Stomach smooth muscle (tissue), 2 donors: Measurements from ENCODE around the gene TACR2.

Experiments used
- H3K27ac ChIP-seq: one replicate; pipeline ENCODE4 v1.7.0; 2013; ENCODE audit warnings: mild to moderate bottlenecking, low read length, inconsistent platforms
- H3K27me3 ChIP-seq, 2 donors: one replicate each; pipeline ENCODE4 v1.7.0; 2013; ENCODE audit warnings: low read length in 2 of 2; ENCODE audit not compliant: insufficient read depth in 2 of 2, control insufficient read depth in 1 of 2
- H3K36me3 ChIP-seq, 2 donors: one replicate each; pipeline ENCODE4 v1.7.0; 2013; ENCODE audit warnings: low read length in 2 of 2; ENCODE audit not compliant: control insufficient read depth in 2 of 2, insufficient read depth in 2 of 2
- H3K4me1 ChIP-seq: one replicate; pipeline ENCODE4 v1.7.0; 2013; ENCODE audit warnings: low read length; ENCODE audit not compliant: control insufficient read depth, insufficient read depth
- H3K4me3 ChIP-seq, 2 donors: one replicate each; pipeline ENCODE4 v1.7.0; 2013; ENCODE audit warnings: low read length in 2 of 2
- H3K9ac ChIP-seq, 2 donors: one replicate each; pipeline ENCODE4 v1.7.0; 2013; ENCODE audit warnings: low read length in 2 of 2, mild to moderate bottlenecking in 1 of 2
- H3K9me3 ChIP-seq, 2 donors: one replicate each; pipeline ENCODE4 v1.7.0; 2013; ENCODE audit warnings: low read length in 2 of 2; ENCODE audit not compliant: control insufficient read depth in 2 of 2
- donor health status: healthy.
- donor health status: Pancreatic carcinoma.

TACR2 gene

GRCh38 chr10:69402386-69402785 is 14.3 kb downstream of the TACR2 start:
- H3K4me1 ChIP-seq = peaks cover 47% of the 10 kb centered on the region
- H3K36me3 ChIP-seq = peaks cover 29 to 58% of the 10 kb centered on the region in 2 donors
- no peak overlapping the region for H3K27ac ChIP-seq
- no peak overlapping the region for H3K9ac ChIP-seq
- H3K27me3 ChIP-seq = no peaks in the 10 kb centered on the region
- H3K9me3 ChIP-seq = no peaks in the 10 kb centered on the region
- no peak overlapping the region for H3K4me3 ChIP-seq

GRCh38 chr10:69401416-69401815 is 15.3 kb downstream of the TACR2 start:
- Histone ChIP-seq H3K4me1 (peaks cover 38% of the 10 kb centered on the region), H3K27ac (peak overlapping the region; percentile 31), H3K4me3 (no peak overlapping the region), H3K9ac (no peak overlapping the region), H3K27me3 (no peaks in the 10 kb centered on the region), H3K36me3 (peaks cover 25 to 61% of the 10 kb centered on the region in 2 donors), H3K9me3 (no peaks in the 10 kb centered on the region)

- H3K27ac ChIP-seq = peak overlapping the region; percentile 31
- peaks cover 33% of the 10 kb centered on the region for H3K4me1 ChIP-seq
- no peaks in the 10 kb centered on the region for H3K27me3 ChIP-seq
- H3K9me3 ChIP-seq = no peaks in the 10 kb centered on the region
- no peak overlapping the region for H3K9ac ChIP-seq
- H3K4me3 ChIP-seq = no peak overlapping the region
- H3K36me3 ChIP-seq = peaks cover 25 to 60% of the 10 kb centered on the region in 2 donors
These were observed 15.8 kb downstream of the TACR2 start for GRCh38 chr10:69400936-69401335.

GRCh38 chr10:69398466-69398865 is 18.3 kb downstream of the TACR2 start:
- H3K36me3 ChIP-seq = peaks cover 10 to 52% of the 10 kb centered on the region in 2 donors
- no peak overlapping the region for H3K4me3 ChIP-seq
- no peak overlapping the region for H3K27ac ChIP-seq
- H3K27me3 ChIP-seq = no peaks in the 10 kb centered on the region
- no peaks in the 10 kb centered on the region for H3K9me3 ChIP-seq
- H3K4me1 ChIP-seq = peaks cover 19% of the 10 kb centered on the region
- no peak overlapping the region for H3K9ac ChIP-seq

GRCh38 chr10:69397972-69398371 is 18.7 kb downstream of the TACR2 start:
- no peak overlapping the region for H3K27ac ChIP-seq

GRCh38 chr10:69394020-69394419 is 22.7 kb downstream of the TACR2 start:
- peaks cover 7 to 39% of the 10 kb centered on the region in 2 donors for H3K36me3 ChIP-seq
- H3K4me3 ChIP-seq = no peak overlapping the region
- H3K4me1 ChIP-seq = peaks cover 19% of the 10 kb centered on the region
- no peak overlapping the region for H3K27ac ChIP-seq
- no peaks in the 10 kb centered on the region for H3K9me3 ChIP-seq
- no peak overlapping the region for H3K9ac ChIP-seq
- no peaks in the 10 kb centered on the region for H3K27me3 ChIP-seq

More at GRCh38 chr10:69397972-69398371, 18.7 kb downstream of the TACR2 start:
- Histone ChIP-seq H3K36me3 (peaks cover 9 to 51% of the 10 kb centered on the region in 2 donors), H3K9ac (no peak overlapping the region), H3K4me1 (peaks cover 14% of the 10 kb centered on the region), H3K4me3 (no peak overlapping the region), H3K9me3 (no peaks in the 10 kb centered on the region), H3K27me3 (no peaks in the 10 kb centered on the region)

- Histone ChIP-seq H3K4me3 (no peak overlapping the region), H3K36me3 (peaks cover 15 to 45% of the 10 kb centered on the region in 2 donors), H3K4me1 (peaks cover 19% of the 10 kb centered on the region), H3K27me3 (no peaks in the 10 kb centered on the region), H3K9me3 (no peaks in the 10 kb centered on the region), H3K9ac (no peak overlapping the region), H3K27ac (peak overlapping the region; percentile 46)
These were observed 24.2 kb downstream of the TACR2 start for GRCh38 chr10:69392481-69393000.

GRCh38 chr10:69391158-69391557 is 25.6 kb downstream of the TACR2 start:
- no peak overlapping the region for H3K4me3 ChIP-seq
- peaks cover 19% of the 10 kb centered on the region for H3K4me1 ChIP-seq
- H3K9me3 ChIP-seq = no peaks in the 10 kb centered on the region
- H3K9ac ChIP-seq = no peak overlapping the region
- H3K36me3 ChIP-seq = peaks cover 17 to 48% of the 10 kb centered on the region in 2 donors
- H3K27me3 ChIP-seq = no peaks in the 10 kb centered on the region
- no peak overlapping the region for H3K27ac ChIP-seq

- Histone ChIP-seq H3K9me3 (no peaks in the 10 kb centered on the region), H3K27me3 (no peaks in the 10 kb centered on the region), H3K36me3 (peaks cover 29 to 54% of the 10 kb centered on the region in 2 donors), H3K4me1 (peaks cover 19% of the 10 kb centered on the region), H3K27ac (peak overlapping the region; percentile 24), H3K9ac (no peak overlapping the region), H3K4me3 (no peak overlapping the region)
These were observed 26.8 kb downstream of the TACR2 start for GRCh38 chr10:69389827-69390490.

- H3K4me3 ChIP-seq = no peak overlapping the region
- H3K36me3 ChIP-seq = peaks cover 36 to 59% of the 10 kb centered on the region in 2 donors
- H3K27me3 ChIP-seq = no peaks in the 10 kb centered on the region
- H3K27ac ChIP-seq = no peak overlapping the region
- no peak overlapping the region for H3K9ac ChIP-seq
- no peaks in the 10 kb centered on the region for H3K9me3 ChIP-seq
- peaks cover 21% of the 10 kb centered on the region for H3K4me1 ChIP-seq
These were observed 28.2 kb downstream of the TACR2 start for GRCh38 chr10:69388488-69388887.

GRCh38 chr10:69387500-69387899 is 29.2 kb downstream of the TACR2 start:
- H3K27me3 ChIP-seq = no peaks in the 10 kb centered on the region
- no peak overlapping the region for H3K4me3 ChIP-seq
- peaks cover 43 to 66% of the 10 kb centered on the region in 2 donors for H3K36me3 ChIP-seq
- H3K9ac ChIP-seq = no peak overlapping the region
- H3K27ac ChIP-seq = no peak overlapping the region
- H3K9me3 ChIP-seq = no peaks in the 10 kb centered on the region
- H3K4me1 ChIP-seq = peaks cover 21% of the 10 kb centered on the region
